Endometrial microvascular endothelial cells (primary cell): ENCODE data around the gene C1orf159. TPM values are rescaled to one million over a fixed set of nuclear protein-coding genes. Genes with fewer than 3 reads are reported as not detected.
"Not testable (repeated sequence)": the region's sequence is repeated elsewhere in the genome, so short reads cannot be mapped to it uniquely, and the experiment has no call there.

Experiments
- in situ Hi-C: cut with HindIII; loops from 2 replicates; pipeline ENCODE4 v1.10.0; 2017; ENCODE audit warnings: low sequenced_read_pairs, low pct_unique_long_range_greater_than_20kb; ENCODE audit errors: inconsistent ontology term
- total RNA-seq: library from RNA; depleted of rRNA; stranded (reverse); fragments of >200 nt; gene quantifications from one replicate; pipeline ENCODE4 v1.2.3, GENCODE V29; 2015; ENCODE audit errors: inconsistent ontology term

The C1orf159 gene
- total RNA-seq, 1 donor from 2014 or later = 22.3 TPM

DNA sequence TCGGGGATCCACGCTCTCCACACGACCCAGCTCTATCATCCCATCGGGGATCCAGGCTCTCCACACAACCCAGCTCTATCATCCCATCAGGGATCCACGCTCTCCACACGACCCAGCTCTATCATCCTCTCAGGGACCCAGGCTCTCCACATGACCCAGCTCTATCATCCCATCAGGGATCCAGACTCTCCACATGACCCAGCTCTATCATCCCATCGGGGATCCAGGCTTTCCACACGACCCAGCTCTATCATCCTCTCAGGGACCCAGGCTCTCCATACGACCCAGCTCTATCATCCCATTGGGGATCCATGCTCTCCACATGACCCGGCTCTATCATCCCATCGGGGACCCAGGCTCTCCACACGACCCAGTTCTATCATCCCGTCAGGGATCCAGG is 36.5 kb upstream of the C1orf159 start:
- in situ Hi-C loops = not testable (repeated sequence)

DNA sequence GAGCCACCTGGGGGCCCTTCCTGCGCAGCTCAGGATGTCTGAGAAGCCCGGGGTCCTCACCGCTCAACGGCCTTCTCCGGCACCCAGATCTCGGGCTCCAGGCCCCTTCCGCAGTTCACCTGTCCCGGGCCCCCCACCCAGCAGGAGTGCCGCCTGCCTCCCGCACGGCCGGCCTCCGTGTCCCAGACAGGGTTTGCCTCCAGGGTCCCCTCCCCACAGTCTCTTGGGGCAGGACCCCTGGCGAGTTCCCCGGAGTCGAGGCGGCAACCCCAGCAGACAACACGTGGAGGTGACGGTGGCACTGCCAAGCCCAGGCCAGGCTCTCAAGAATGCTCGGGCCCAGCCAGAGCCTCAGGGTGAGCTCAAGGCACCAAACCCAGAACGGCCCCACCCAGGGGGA is 35.4 kb upstream of the C1orf159 start:
- in situ Hi-C loops = no loop called here

DNA sequence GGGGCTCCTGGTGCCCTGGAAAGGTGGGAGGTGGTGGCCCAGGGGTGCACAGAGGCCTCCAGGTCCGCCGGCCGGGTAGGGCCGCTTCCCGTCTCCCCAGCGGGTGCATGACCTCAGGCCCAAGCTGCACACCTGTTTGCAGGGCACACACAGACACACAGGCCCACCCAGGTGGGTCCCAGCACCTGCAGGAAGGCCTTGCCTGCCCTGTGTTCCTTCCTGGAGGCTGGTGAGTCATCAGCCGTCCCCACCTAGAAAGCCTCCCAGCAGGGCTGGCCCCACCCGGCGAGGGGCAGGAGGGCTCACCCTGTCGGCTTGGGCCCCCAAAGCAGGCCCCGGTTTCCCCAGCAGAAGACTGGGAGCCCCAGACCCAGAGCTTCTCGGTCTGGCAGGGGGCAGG is 34.2 kb upstream of the C1orf159 start:
- in situ Hi-C loops = no loop called here

DNA sequence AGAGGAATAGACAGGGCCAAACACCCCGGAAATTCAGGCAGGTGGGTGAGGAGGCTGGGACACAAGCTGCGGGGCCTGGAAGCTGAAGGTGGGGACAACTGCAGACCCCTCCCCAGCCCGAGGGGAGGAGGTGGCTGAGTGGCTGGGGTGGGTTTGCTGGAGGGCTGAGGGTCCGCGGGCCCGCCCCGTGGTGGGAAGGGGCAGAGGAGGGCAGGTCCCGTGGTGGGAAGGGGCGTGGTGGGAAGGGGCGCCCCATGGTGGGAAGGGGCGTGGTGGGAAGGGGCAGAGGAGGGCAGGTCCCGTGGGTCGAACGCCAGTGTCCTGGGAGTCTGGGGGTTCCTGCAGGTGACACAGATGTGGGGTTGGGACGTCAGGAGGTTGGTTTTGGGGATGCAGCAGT is 33.5 kb upstream of the C1orf159 start:
- in situ Hi-C loops = no loop called here

DNA sequence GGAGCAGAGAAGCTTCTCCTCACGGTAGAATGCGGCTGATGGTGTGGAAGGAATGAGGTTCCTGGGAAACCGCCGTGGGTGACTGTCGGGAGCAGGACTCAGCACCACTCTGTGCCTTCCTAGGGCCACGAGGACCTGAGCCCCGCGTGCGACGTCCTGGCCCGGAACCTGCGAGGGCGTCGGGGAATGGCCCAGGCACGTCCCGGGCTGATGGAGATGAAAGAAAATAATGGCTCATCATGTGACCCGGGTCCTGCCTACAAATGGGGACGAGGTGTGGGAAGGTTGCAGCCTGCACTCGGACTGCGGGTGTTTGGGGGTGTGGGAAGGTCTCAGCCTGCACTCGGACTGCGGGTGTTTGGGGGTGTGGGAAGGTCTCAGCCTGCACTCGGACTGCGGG is 32.7 kb upstream of the C1orf159 start:
- in situ Hi-C loops = no loop called here

DNA sequence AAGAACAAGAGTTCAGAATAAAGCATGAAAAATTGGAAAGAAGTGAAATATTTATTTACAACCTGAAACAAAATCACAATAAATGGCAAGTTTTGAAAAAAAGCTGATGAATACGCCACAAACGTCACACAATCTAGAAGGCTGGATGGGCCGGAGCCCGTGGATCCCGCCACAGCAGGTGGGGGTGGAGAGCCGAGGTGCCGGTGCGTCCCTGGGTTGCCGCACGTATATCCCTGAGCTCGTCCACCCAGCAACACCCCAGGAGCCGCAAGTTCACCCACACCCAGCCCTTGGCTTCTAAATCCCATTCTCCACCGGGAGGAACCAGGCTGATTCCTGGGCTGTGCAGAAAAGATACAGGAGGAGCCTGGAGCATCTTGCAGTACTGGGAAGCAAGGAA is 32.2 kb upstream of the C1orf159 start:
- in situ Hi-C loops = no loop called here

DNA sequence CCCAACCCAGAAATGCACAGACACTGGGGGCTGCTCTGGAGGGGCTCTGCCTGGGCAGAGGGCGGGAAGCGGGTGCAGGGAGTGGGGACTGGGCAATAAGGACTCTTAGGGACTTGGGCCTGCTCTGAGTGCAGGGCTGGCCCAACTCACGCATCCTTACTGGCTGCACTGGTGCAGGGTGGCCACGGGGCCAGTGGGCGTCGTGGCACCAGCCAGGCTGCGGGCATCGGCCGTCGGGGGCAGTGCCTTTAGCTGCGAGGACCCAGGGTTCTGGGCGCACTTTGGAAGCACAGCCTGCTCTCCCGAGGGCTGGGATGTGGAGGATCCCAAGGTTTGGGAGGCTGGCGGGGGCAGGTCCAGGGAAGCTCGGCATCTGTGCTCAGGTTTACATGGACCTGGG is 30.7 kb upstream of the C1orf159 start:
- in situ Hi-C loops = no loop called here

DNA sequence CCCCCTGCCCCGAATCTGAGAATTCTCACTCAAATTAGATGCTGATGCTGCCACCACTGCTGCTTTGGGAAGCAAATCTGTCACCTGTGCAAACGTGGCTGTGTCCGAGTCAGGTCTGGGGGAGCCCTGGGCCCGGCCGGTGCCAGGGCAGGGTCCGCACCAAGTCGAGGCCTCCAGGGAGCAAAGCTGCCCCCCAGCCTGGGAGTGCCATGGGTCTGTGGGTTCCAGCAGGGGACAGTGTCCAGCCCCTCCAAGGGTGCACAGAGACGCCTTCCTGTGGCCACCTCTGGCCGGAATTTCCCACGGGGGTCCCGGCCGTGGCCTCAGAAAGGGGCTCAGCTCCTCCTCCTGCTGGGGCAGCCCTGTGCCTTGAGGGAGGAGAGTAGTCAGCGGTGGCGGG is 30.1 kb upstream of the C1orf159 start:
- in situ Hi-C loops = no loop called here

DNA sequence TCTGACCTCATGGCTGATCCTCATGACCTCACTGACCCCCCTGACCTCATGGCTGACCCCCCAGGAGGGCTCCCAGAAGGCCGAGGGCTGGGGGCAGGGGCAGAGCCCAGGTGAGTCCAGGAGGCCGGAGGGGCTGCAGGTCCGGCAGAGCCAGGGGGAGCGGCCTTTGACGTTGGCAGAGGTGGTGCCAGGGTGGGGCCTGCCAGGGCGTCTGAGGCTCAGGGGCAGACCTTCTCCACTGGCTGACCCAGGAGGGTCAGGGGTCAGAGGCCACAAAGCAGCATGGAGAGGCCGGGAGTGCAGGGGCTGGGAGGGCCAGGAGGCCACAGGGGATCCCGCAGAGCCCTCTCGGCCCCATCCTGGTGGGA is 29.6 kb upstream of the C1orf159 start:
- in situ Hi-C loops = no loop called here

DNA sequence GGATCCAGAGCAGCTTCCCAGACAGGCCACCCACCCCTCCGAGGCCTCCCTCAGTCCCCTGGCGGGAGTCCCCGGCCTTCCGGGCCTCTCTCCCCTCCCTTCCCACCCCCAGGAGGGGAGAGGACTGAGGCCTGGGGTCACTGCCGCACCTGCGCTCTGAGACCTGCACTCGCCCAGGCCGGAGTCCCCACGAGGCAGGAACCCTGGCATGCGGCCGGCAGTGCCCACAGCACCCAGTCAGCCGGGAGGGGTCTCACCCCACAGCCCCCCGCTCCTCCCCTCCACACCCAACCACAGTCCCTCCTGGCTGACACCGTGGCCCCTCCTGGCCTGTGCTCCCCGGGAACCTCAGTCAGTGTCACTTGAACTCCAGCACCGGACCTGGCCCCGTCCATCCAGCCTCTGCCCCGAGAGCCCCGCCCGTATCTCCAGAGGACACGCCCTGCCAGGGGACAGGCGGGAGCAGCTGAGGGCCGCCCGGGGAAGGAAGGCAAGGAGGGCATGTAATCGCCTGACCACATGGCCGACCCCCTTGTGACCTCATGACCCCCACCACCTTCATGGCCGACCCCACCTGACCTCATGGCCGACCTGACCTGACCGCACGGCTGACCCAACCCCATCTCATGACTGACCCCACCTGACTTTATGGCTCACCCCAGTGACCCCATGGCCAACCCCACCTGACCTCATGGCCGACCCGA is 29.1 kb upstream of the C1orf159 start:
- in situ Hi-C loops = no loop called here

DNA sequence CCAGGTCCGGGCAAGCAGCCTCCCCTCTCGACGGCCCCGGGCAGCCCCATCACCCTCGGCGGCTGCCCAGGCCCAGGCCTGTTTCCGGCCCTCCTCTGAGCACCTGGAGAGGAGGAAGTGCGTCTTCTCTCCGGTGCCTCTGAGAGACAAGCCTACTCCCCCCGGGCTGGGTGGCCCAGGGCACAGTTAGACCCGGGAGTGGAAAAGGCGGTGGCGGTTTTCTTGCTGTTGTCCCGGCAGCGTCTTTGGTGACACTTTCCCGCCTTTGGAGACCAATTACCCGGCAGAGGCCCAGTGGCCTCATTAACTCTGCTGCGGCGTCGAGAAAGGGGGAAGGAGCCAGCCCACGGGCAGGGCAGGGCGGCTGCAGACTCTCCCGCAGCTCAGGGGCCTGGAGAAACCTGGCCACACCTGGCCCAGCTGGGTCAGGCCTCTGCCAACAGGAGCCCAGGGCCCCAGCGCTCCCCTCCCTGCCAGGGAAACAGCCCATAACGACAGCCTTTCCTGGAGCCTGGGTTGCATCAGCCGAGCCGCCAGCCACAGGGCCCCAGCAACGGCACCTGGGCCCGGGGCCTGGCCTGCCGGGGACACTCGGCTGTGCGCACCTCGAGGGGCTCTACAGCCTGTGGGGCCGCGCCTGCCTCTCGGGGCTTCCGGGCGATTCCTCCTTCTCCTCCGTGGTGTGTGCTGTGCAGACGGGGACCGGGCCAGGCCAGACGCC is 28.4 kb upstream of the C1orf159 start:
- in situ Hi-C loops = no loop called here

DNA sequence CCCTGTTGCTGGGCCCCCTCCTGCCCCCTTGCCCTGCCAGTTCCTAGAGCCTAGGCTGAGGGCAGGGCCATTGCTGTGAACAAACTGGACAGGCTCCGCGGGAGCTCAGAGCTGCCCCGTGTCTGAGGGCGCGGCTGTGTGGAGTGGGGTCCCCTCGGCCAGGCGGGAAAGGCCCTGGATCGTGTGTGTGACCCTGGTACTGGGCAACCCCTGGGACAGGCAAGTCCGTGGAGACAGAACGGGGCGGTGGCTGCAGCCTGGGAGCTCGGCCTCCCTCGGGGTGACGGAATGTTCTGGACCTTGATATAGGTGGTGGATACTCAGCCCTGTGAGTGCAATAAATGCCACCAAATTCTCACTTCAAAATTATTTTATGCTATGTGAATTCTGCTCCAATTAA is 27.7 kb upstream of the C1orf159 start:
- in situ Hi-C loops = no loop called here

DNA sequence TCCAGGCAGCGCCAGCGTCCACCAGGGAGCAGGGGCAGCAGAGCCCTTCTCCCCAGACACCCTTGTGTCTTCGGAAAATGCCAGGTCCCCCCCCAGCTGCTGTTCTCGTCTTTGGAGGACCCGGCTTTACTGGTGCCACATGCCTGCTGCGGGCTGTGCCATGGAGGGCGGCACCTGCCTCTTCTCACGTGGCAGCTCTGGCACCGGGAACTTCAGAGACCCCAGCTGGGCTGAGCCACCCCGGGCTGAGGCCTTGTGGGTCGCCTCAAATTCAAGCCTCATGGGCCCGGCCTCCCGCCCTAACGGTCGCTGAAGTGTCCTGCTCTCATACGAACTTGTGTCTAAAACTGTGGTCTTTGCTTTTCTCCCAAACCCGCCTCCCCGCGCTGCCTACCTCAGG is 27.0 kb upstream of the C1orf159 start:
- in situ Hi-C loops = no loop called here

DNA sequence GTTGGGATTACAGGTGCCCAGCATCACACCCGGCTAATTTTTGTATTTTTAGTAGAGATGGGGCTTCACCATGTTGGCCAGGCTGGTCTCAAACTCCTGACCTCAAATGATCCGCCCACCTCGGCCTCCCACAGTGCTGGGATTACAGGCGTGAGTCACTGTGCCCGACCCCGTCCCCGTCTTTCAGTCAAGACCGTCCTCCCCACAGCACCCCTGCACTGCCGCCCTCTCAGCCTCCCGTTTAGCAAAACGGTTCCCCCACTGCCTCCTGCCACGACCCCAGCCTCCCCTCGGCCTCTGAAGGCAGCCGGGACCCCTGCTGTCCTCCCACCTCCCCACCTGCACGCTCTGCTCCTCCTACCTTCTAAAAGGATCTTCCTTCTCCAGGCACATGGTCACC is 26.5 kb upstream of the C1orf159 start:
- in situ Hi-C loops = not testable (repeated sequence)

DNA sequence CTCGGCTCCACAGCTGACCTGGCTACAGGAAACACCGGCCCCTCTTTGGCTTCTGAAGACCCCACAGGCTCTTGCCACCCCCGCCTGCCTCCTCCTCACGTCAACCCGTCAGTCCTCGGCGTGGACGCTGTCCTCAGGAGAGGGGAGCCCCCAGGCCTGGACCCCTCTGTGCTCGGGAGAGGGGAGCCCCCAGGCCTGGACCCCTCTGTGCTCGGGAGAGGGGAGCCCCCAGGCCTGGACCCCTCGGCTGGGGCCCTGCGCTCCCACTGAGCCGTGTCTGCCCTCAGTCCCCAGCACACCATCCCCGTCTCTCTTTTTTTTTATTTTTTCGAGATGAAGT is 26.0 kb upstream of the C1orf159 start:
- in situ Hi-C loops = no loop called here

DNA sequence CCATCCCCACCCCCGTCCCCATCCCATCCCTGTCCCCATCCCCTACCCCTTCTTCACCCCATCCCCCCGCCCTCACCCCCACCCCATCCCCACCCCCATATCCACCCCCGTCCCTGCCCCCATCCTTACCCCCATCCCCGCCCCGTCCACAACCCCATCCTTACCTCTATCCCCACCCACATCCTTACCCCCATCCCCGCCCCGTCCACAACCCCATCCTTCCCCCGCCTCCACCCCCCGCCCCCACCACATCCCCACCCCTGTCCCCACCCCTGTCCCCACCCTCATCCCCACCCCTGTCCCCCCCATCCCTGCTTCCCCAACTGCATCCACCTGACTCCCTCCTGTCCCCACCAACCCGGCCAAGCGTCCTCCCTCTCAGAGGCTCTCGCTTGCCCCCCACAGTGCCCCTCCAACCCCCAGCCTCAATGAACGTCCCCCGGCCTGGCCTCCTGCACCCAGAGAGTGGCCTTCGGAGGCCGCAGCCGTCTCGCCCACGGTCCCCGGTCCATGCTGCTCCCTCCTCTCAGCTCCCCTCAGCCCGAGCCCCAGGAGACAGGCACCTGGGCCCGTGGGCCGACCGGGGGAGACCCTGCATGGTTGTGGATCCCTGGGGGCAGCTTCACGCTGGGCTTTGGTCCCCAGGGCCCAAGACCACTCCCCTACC is 25.5 kb upstream of the C1orf159 start:
- in situ Hi-C loops = no loop called here

DNA sequence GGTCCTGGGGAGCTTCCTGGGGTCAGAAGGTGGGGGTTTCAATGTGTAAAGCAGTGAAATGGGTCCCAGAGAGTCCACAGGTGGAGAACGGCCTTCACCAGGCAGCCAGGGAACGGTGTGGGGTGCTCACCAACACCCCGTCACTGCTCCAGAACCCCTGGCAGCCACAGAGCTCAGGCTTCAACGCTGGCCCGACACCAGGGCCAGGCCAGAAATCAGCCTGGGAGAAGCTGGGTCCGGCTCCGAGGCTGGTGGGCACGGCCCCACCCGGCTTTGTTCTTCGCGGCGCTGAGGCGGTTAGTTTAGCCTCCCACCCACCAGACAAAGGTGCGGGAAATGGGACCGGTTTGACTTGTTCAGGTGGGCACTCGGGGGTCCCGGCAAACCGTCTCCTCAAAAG is 24.8 kb upstream of the C1orf159 start:
- in situ Hi-C loops = no loop called here

DNA sequence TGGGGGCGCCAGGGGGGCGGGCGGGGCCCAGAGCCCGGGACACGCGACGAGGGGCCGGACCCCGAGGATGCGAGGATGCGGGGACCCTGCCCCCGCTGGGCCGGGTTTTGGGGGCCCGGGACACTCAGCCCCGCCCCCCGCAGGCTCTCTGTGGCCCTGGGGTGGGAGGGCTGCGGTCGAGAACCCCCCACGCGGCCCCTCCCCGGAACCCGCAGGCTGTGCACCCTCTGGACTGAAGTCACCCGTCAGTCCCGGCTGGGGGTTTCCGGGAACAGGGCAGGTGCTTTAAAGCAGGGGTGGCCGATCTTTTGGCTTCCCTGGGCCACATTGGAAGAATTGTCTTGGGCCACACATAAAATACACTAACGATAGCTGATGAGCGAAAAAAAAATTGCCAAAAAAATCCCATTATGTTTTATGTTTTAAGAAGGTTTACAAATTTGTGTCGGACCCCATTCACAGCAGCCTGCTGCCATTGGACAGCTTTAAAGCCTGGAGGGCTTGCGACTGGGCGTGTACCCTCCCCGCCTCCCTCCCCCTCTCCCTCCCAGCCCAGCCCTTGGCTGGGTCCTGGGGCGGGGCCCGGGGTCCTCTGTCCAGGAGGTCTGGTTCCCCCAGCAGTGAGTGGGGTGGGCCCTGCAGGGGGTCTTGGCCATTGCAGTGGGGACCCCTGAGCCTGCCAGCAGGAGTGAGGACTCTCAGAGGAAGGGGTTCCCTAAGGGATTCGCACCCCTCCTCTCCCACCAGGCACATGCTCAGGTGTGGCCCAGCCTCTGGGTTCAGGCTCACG is 21.6 kb upstream of the C1orf159 start:
- in situ Hi-C loops = no loop called here

DNA sequence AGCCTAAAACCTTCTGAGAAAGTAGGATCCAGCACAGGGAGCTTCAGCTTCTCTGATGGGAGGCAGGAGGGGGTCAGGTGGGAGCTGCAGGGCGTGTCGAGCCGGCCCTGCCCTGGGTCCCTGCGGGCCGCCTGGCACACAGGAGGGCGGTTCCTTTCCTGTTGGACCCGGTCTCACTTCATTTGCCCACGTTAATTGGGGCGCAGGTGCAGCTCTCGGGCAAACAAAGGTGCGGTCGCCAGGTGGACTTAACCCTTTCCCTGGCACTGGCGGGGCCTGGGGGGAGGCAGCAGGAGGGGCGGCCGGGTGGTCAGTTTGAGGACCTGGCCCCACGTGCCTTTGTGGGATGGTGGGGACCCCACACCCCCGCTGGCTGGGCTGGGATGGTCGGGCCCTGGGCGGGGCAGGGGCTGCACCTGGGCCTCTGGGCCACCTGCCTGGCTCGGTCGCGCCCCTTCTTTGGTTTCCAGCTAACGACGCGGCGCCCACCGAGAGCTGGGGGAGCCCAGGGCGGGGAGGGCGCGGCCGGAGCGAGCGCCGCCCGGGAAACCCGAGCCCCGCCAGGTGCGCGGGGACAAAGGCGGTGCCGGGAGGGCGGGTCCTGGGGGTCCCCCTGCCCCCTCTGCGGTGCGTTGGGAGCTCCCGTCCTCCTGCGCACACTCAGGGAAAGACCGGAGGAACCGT is 20.8 kb upstream of the C1orf159 start:
- in situ Hi-C loops = no loop called here
